SK-N-MC (cell line): ENCODE results near the gene GFOD1.
"Not testable (repeated sequence)": the region's sequence is repeated elsewhere in the genome, so short reads cannot be mapped to it uniquely, and the experiment has no call there.

Source experiments
- EZH2 ChIP-seq: fragments of 200-600 bp; sonication (generic); IDR thresholded peaks from one replicate; pipeline ENCODE4 v1.6.1; 2017; ENCODE audit warnings: antibody characterized with exemption
- FOXP2 ChIP-seq: optimal IDR thresholded peaks from 2 replicates; pipeline ENCODE3; 2011; ENCODE audit warnings: mild to moderate bottlenecking, moderate library complexity; ENCODE audit not compliant: insufficient read depth; ENCODE audit errors: extremely low read length, control extremely low read depth
- POLR2AphosphoS5 ChIP-seq: IDR thresholded peaks from 2 replicates; pipeline ENCODE4 v1.6.1; 2012; ENCODE audit warnings: mild to moderate bottlenecking, low read depth, low read length, borderline replicate concordance

- not testable (repeated sequence) for TF ChIP-seq POLR2AphosphoS5, EZH2, FOXP2
These were observed 23.0 kb upstream of the GFOD1 start for GRCh38 chr6:13510433-13510832.
